Fibroblast of lung (primary cell): Measurements from ENCODE around the gene ABCB11.

Experiments
- EZH2 ChIP-seq: IDR thresholded peaks from 2 replicates; pipeline ENCODE4 v1.5.1; 2012; ENCODE audit warnings: low read length, control low read depth, mild to moderate bottlenecking; ENCODE audit errors: missing control alignments
- TF ChIP-seq, protein P1 (sequence below), 2 donors: IDR thresholded peaks in 1 of 2; conservative IDR thresholded peaks in 1 of 2; 1 replicate in 1 of 2; 2 replicates in 1 of 2; pipeline ENCODE4 v1.5.1; 2011 to 2012; ENCODE audit warnings: low read length in 2 of 2, control low read depth in 1 of 2, inconsistent platforms in 1 of 2, low read depth in 1 of 2, mild to moderate bottlenecking in 1 of 2

- TF ChIP-seq, protein P1, sequence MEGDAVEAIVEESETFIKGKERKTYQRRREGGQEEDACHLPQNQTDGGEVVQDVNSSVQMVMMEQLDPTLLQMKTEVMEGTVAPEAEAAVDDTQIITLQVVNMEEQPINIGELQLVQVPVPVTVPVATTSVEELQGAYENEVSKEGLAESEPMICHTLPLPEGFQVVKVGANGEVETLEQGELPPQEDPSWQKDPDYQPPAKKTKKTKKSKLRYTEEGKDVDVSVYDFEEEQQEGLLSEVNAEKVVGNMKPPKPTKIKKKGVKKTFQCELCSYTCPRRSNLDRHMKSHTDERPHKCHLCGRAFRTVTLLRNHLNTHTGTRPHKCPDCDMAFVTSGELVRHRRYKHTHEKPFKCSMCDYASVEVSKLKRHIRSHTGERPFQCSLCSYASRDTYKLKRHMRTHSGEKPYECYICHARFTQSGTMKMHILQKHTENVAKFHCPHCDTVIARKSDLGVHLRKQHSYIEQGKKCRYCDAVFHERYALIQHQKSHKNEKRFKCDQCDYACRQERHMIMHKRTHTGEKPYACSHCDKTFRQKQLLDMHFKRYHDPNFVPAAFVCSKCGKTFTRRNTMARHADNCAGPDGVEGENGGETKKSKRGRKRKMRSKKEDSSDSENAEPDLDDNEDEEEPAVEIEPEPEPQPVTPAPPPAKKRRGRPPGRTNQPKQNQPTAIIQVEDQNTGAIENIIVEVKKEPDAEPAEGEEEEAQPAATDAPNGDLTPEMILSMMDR (conservative IDR thresholded peaks at IDR 0.05 in 1 of 2, IDR thresholded peaks at IDR 0.05 in 1 of 2; ENCODE audit: low read depth in 1 of 2, low read length in 2 of 2), result no peak
- TF ChIP-seq EZH2, result no peak
Measured at GRCh38 chr2:168997794-168998193, 33.3 kb downstream of the ABCB11 start.
